Tibial nerve (tissue), 4 donors: ENCODE results near the gene TSPAN15. TPM values are rescaled to one million over a fixed set of nuclear protein-coding genes. Genes with fewer than 3 reads are reported as not detected.
"Not testable (repeated sequence)": the region's sequence is repeated elsewhere in the genome, so short reads cannot be mapped to it uniquely, and the experiment has no call there.

Experiments used
- DNase-seq, 2 donors: peaks; one replicate each; pipeline ENCODE4 v3.0.0-alpha.2; 2019; ENCODE audit warnings: low spot score in 2 of 2
- H3K27ac ChIP-seq, 4 donors: fragments of 200-600 bp; sonication (generic) in 3 of 4; one replicate each; pipeline ENCODE4 v1.5.1; 2017 to 2019; ENCODE audit warnings: mild to moderate bottlenecking in 1 of 4
- H3K27me3 ChIP-seq, 2 donors: fragments of 200-600 bp; sonication (generic) in 1 of 2; one replicate each; pipeline versions ENCODE4 v1.5.1 to v1.6.0; 2017 to 2019
- H3K36me3 ChIP-seq, 3 donors: fragments of 200-600 bp; sonication (generic); one replicate each; pipeline ENCODE4 v1.5.1; 2018 to 2019
- H3K4me1 ChIP-seq, 4 donors: fragments of 200-600 bp; sonication (generic) in 3 of 4; one replicate each; pipeline ENCODE4 v1.5.1; 2017 to 2019
- H3K4me3 ChIP-seq, 4 donors: fragments of 200-600 bp; sonication (generic) in 3 of 4; one replicate each; pipeline ENCODE4 v1.5.1; 2017 to 2019; ENCODE audit warnings: mild to moderate bottlenecking in 1 of 4, moderate library complexity in 1 of 4
- H3K9me3 ChIP-seq, 4 donors: fragments of 200-600 bp; sonication (generic) in 3 of 4; one replicate each; pipeline ENCODE4 v1.5.1; 2017 to 2019
- EP300 ChIP-seq, 2 donors: sonication (generic); formaldehyde crosslinking; IDR thresholded peaks; one replicate each; pipeline ENCODE4 v1.6.1; 2017; ENCODE audit warnings: antibody characterized with exemption in 2 of 2, mild to moderate bottlenecking in 1 of 2
- POLR2A ChIP-seq, 2 donors: fragments of 450-650 bp; IDR thresholded peaks; one replicate each; pipeline ENCODE4 v1.6.1; 2017; ENCODE audit warnings: antibody characterized with exemption in 2 of 2, mild to moderate bottlenecking in 2 of 2, moderate library complexity in 2 of 2
- WGBS, 2 donors: methylation state at CpG; one replicate each; pipeline ENCODE4 v1.1.5; 2018; 5-methylcytosine and 5-hydroxymethylcytosine counted together
- total RNA-seq, 4 donors: library from RNA; depleted of rRNA; stranded (reverse); fragments of >200 nt; gene quantifications; one replicate each; pipeline ENCODE4 v1.1.0, GENCODE V29; 2016
- TF ChIP-seq, protein P1 (sequence below), 5 experiments: fragments of 200-600 bp in 3 of 5; fragments of 450-650 bp in 2 of 5; sonication (generic) in 3 of 5; IDR thresholded peaks; one replicate each; pipeline ENCODE4 v1.5.1; 2016 to 2019; ENCODE audit warnings: antibody characterized with exemption in 5 of 5, mild to moderate bottlenecking in 3 of 5, moderate library complexity in 2 of 5

TSPAN15 gene
- total RNA-seq, 4 donors from 2014 or later, result 46.9 to 117 (median 92.7) TPM

GRCh38 chr10:69443354-69443753, 7.9 kb upstream of the TSPAN15 start:
- Histone ChIP-seq H3K4me3 (no peak overlapping the region), H3K36me3 (no peaks in the 10 kb centered on the region), H3K9me3 (no peaks in the 10 kb centered on the region), H3K27me3 (no peaks in the 10 kb centered on the region), H3K4me1 (peaks cover 0 to 10% (median 4%) of the 10 kb centered on the region in 4 donors), H3K27ac (no peak overlapping the region)
- WGBS, 2 donors, result 73 to 83% methylated on average over 1 of the region's 1 CpG
- DNase-seq, result no peak
- no peak for TF ChIP-seq EP300 (IDR thresholded peaks at IDR 0.05)
- TF ChIP-seq, protein P1, sequence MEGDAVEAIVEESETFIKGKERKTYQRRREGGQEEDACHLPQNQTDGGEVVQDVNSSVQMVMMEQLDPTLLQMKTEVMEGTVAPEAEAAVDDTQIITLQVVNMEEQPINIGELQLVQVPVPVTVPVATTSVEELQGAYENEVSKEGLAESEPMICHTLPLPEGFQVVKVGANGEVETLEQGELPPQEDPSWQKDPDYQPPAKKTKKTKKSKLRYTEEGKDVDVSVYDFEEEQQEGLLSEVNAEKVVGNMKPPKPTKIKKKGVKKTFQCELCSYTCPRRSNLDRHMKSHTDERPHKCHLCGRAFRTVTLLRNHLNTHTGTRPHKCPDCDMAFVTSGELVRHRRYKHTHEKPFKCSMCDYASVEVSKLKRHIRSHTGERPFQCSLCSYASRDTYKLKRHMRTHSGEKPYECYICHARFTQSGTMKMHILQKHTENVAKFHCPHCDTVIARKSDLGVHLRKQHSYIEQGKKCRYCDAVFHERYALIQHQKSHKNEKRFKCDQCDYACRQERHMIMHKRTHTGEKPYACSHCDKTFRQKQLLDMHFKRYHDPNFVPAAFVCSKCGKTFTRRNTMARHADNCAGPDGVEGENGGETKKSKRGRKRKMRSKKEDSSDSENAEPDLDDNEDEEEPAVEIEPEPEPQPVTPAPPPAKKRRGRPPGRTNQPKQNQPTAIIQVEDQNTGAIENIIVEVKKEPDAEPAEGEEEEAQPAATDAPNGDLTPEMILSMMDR (IDR thresholded peaks at IDR 0.05), result no peak
- TF ChIP-seq POLR2A (IDR thresholded peaks at IDR 0.05), result no peak

GRCh38 chr10:69445041-69445440, 6.2 kb upstream of the TSPAN15 start:
- WGBS, 2 donors, result 76 to 86% methylated on average over 4 of the region's 4 CpGs
- DNase-seq, result no peak
- TF ChIP-seq POLR2A (IDR thresholded peaks at IDR 0.05) (no peak), EP300 (IDR thresholded peaks at IDR 0.05) (no peak)
- TF ChIP-seq, protein P1 (IDR thresholded peaks at IDR 0.05), result no peak
- Histone ChIP-seq H3K27me3 (no peaks in the 10 kb centered on the region), H3K9me3 (no peaks in the 10 kb centered on the region), H3K36me3 (no peaks in the 10 kb centered on the region), H3K27ac (no peak overlapping the region), H3K4me1 (peaks cover 0 to 7% (median 2%) of the 10 kb centered on the region in 4 donors), H3K4me3 (no peak overlapping the region)

DNA sequence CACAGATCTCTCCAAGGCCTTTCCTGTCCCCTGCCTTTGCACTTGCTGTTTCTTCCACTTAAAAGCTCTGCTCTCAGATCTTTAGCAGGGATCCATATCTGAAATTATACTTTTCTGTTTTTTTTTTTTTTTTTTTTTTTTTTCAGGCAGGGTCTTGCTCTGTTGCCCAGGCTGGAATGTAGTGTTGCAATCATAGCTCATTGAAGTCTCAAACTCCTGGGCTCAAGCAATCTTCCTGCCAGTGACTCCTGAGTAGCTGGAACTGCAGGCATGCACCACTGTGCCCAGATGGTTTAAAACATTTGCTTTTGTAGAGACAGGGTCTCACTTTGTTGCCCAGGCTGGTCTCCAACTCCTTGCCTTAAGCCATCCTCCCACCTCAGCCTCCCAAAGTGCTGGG, 5.0 kb upstream of the TSPAN15 start:
- TF ChIP-seq POLR2A (IDR thresholded peaks at IDR 0.05) (no peak), EP300 (IDR thresholded peaks at IDR 0.05) (no peak)
- TF ChIP-seq, protein P1 (IDR thresholded peaks at IDR 0.05), result no peak
- DNase-seq, result no peak
- Histone ChIP-seq H3K4me3 (no peak overlapping the region), H3K27ac (no peak overlapping the region), H3K4me1 (peaks cover 0 to 19% (median 13%) of the 10 kb centered on the region in 4 donors), H3K27me3 (no peaks in the 10 kb centered on the region), H3K9me3 (no peaks in the 10 kb centered on the region), H3K36me3 (no peaks in the 10 kb centered on the region)

GRCh38 chr10:69446650-69447151, 4.6 kb upstream of the TSPAN15 start:
- Histone ChIP-seq H3K27ac (no peak overlapping the region), H3K4me1 (peaks cover 0 to 24% (median 13%) of the 10 kb centered on the region in 4 donors), H3K36me3 (no peaks in the 10 kb centered on the region), H3K27me3 (no peaks in the 10 kb centered on the region), H3K9me3 (no peaks in the 10 kb centered on the region), H3K4me3 (no peak overlapping the region)
- TF ChIP-seq, protein P1 (IDR thresholded peaks at IDR 0.05), result no peak
- WGBS, 2 donors, result 52 to 64% methylated on average over 3 of the region's 3 CpGs
- DNase-seq, result no peak

GRCh38 chr10:69449841-69450240, 1.4 kb upstream of the TSPAN15 start:
- peak overlapping the region in 3 of 4 donors; percentile 81 to 93 (median 86) for H3K27ac ChIP-seq
- WGBS, 2 donors, result 0% methylated on average over 1 of the region's 1 CpG
- H3K4me3 ChIP-seq, result no peak overlapping the region
- peak; percentile 48 to 63 for DNase-seq
- TF ChIP-seq POLR2A (IDR thresholded peaks at IDR 0.05), result no peak
- TF ChIP-seq, protein P1 (IDR thresholded peaks at IDR 0.05), result peak; percentile 47 to 74 (median 66)
- peak in 1 of 2 donors; percentile 17 for TF ChIP-seq EP300 (IDR thresholded peaks at IDR 0.05)
- H3K4me1 ChIP-seq, result peaks cover 0 to 53% (median 16%) of the 10 kb centered on the region in 4 donors
- no peaks in the 10 kb centered on the region for H3K27me3 ChIP-seq
- no peaks in the 10 kb centered on the region for H3K9me3 ChIP-seq
- H3K36me3 ChIP-seq, result no peaks in the 10 kb centered on the region

DNA sequence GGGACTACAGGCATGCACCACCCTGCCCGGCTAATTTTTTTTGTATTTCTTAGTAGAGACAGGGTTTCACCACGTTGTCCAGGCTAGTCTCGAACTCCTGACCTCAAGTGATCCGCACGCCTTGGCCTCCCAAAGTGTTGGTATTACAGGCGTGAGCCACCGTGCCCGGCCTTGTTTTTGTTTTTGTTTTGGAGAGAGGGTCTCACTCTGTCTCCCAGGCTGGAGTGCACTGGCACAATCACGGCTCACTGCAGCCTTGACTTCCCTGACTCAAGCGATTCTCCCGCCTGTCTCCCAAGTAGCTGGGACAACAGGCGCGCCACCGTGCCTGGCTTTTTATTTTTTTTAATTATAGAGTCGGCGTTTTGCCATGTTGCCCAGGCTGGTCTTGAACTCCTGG, 870 bp upstream of the TSPAN15 start:
- not testable (repeated sequence) for H3K27me3 ChIP-seq, DNase-seq, H3K9me3 ChIP-seq, H3K36me3 ChIP-seq
- Histone ChIP-seq H3K27ac (peak overlapping the region in 3 of 4 donors; percentile 81 to 93 (median 86)), H3K4me1 (peaks cover 0 to 57% (median 16%) of the 10 kb centered on the region in 4 donors), H3K4me3 (peak overlapping the region in 1 of 4 donors; percentile 92)
- 79 to 87% methylated on average over 16 of the region's 16 CpGs for WGBS, 2 donors
